GM23248 (cell line): ENCODE data around the gene RILP.

Experiments used
- EZH2 ChIP-seq: fragments of 200-600 bp; sonication (generic); IDR thresholded peaks from 2 replicates; pipeline ENCODE4 v1.6.1; 2018; ENCODE audit warnings: antibody characterized with exemption, mild to moderate bottlenecking; ENCODE audit not compliant: insufficient read depth, poor library complexity, severe bottlenecking
- EZH2phosphoT487 ChIP-seq: fragments of 200-600 bp; sonication (generic); IDR thresholded peaks from 2 replicates; pipeline ENCODE4 v1.6.1; 2018; ENCODE audit warnings: antibody characterized with exemption, moderate library complexity, mild to moderate bottlenecking, low read depth; ENCODE audit not compliant: insufficient read depth

DNA sequence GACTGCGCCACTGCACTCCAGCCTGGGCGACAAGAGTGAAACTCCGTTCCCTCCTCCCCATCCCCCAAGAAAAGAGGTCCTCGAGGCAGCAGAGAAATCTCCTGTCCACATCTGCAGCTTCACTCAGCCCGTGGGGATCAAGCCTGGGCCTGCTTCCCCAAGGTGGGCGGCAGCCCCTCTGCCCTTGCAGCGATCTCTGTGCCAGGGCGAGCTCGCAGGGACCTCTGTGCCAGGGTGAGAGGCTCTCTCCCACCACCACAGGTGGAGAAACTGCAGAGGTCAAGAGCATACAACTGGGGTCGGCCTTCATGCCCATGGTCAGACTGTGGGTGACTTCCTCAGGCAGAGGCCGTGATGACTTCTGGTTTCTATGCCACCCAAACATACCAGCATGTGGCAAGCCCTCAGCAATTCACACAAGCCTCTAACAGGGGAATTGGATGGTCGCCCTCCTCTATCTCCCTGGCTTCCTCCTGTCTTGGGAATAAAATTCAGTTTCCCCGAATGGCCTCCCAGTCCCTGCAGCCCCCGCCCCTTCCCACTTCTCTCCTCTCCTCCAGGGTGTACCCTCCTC, 26.5 kb downstream of the RILP start:
- no peak for TF ChIP-seq EZH2phosphoT487
- no peak for TF ChIP-seq EZH2
